DOHH2 (cell line): ENCODE measurements around the gene TBL1X.

ENCODE experiments used
- H3F3A ChIP-seq: fragments of 200-600 bp; sonication (generic), shearing (Covaris generic); 2 replicates; pipeline ENCODE4 v1.6.0; 2016; ENCODE audit warnings: antibody characterized with exemption, mild to moderate bottlenecking; ENCODE audit not compliant: control insufficient read depth, insufficient read depth
- H3K27ac ChIP-seq: fragments of 200-600 bp; sonication (generic); 2 replicates; pipeline ENCODE4 v1.5.1; 2014; ENCODE audit warnings: low read depth, mild to moderate bottlenecking, low read length, moderate library complexity
- H3K27me3 ChIP-seq: fragments of 200-600 bp; sonication (generic); 2 replicates; pipeline ENCODE4 v1.6.1; 2014; ENCODE audit warnings: mild to moderate bottlenecking, low read length, mixed read lengths; ENCODE audit not compliant: control insufficient read depth
- H3K36me3 ChIP-seq: fragments of 200-600 bp; sonication (generic); 2 replicates; pipeline ENCODE4 v1.6.1; 2014; ENCODE audit warnings: mild to moderate bottlenecking, low read length, moderate library complexity, mixed read lengths; ENCODE audit not compliant: control insufficient read depth
- H3K4me1 ChIP-seq: fragments of 200-600 bp; sonication (generic); 2 replicates; pipeline ENCODE4 v1.6.1; 2014; ENCODE audit warnings: mild to moderate bottlenecking, low read length, mixed read lengths; ENCODE audit not compliant: control insufficient read depth
- H3K4me2 ChIP-seq: fragments of 200-600 bp; sonication (generic); 2 replicates; pipeline ENCODE4 v1.6.0; 2014; ENCODE audit warnings: mild to moderate bottlenecking, low read length, moderate library complexity
- H3K4me3 ChIP-seq: fragments of 200-600 bp; sonication (generic); 2 replicates; pipeline ENCODE4 v1.5.1; 2014; ENCODE audit warnings: mild to moderate bottlenecking, low read length, mixed read lengths
- H3K79me2 ChIP-seq: fragments of 200-600 bp; sonication (generic); 2 replicates; pipeline ENCODE4 v1.6.1; 2014; ENCODE audit warnings: mild to moderate bottlenecking, low read length, mixed read lengths; ENCODE audit not compliant: control insufficient read depth
- H3K9me2 ChIP-seq: fragments of 200-600 bp; sonication (generic); replicated peaks from 2 replicates; pipeline ENCODE4 v1.6.1; 2014; ENCODE audit warnings: mild to moderate bottlenecking, low read length, mixed read lengths; ENCODE audit not compliant: control insufficient read depth
- H3K9me3 ChIP-seq: fragments of 200-600 bp; sonication (generic); 2 replicates; pipeline ENCODE4 v1.6.1; 2014; ENCODE audit warnings: antibody characterized with exemption, low read length, mixed read lengths; ENCODE audit not compliant: control insufficient read depth, insufficient read depth
- H4K20me1 ChIP-seq: fragments of 200-600 bp; sonication (generic); 2 replicates; pipeline ENCODE4 v1.6.0; 2014; ENCODE audit warnings: low read depth, mild to moderate bottlenecking, antibody characterized with exemption, low read length, moderate library complexity; ENCODE audit not compliant: control insufficient read depth, insufficient read depth
- EZH2phosphoT487 ChIP-seq: fragments of 200-600 bp; sonication (generic); IDR thresholded peaks from 2 replicates; pipeline ENCODE4 v1.6.1; 2017; ENCODE audit warnings: borderline replicate concordance, mild to moderate bottlenecking, antibody characterized with exemption, low read length, moderate library complexity, mixed read lengths
- TF ChIP-seq, protein P1 (sequence below): fragments of 200-600 bp; sonication (generic); IDR thresholded peaks from one replicate; pipeline ENCODE4 v1.5.1; 2014; ENCODE audit warnings: antibody characterized with exemption, mild to moderate bottlenecking, low read depth, low read length; ENCODE audit not compliant: poor library complexity, severe bottlenecking

Gene TBL1X

DNA sequence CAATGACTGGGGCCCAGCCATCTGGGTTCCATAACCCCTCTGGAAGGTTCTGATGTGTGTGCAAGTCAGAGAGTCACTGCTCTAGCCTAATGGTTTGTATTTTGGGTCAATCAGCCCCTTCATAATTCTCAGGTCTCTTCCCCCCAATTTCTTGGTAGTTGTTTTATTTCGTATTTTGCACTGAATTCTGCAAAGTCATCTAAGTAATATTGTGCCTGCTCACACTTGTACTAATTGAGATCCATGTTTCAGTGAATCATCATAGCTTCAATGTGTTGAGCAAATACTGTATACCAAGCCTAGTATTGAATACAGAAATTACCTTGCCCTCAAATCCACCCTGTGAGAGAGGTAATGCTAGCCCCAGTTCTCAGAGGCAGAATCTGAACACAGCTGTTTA, 28.0 kb upstream of the TBL1X start:
- H3K36me3 ChIP-seq = no peaks in the 10 kb centered on the region
- H3K4me3 ChIP-seq = no peak overlapping the region
- no peaks in the 10 kb centered on the region for H3F3A ChIP-seq
- no peak overlapping the region for H3K27ac ChIP-seq
- H3K9me2 ChIP-seq = no peaks in the 10 kb centered on the region
- no peaks in the 10 kb centered on the region for H3K79me2 ChIP-seq
- TF ChIP-seq, protein P1, sequence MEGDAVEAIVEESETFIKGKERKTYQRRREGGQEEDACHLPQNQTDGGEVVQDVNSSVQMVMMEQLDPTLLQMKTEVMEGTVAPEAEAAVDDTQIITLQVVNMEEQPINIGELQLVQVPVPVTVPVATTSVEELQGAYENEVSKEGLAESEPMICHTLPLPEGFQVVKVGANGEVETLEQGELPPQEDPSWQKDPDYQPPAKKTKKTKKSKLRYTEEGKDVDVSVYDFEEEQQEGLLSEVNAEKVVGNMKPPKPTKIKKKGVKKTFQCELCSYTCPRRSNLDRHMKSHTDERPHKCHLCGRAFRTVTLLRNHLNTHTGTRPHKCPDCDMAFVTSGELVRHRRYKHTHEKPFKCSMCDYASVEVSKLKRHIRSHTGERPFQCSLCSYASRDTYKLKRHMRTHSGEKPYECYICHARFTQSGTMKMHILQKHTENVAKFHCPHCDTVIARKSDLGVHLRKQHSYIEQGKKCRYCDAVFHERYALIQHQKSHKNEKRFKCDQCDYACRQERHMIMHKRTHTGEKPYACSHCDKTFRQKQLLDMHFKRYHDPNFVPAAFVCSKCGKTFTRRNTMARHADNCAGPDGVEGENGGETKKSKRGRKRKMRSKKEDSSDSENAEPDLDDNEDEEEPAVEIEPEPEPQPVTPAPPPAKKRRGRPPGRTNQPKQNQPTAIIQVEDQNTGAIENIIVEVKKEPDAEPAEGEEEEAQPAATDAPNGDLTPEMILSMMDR = no peak
- no peak for TF ChIP-seq EZH2phosphoT487
- no peak overlapping the region for H3K4me2 ChIP-seq
- H4K20me1 ChIP-seq = no peaks in the 10 kb centered on the region
- H3K27me3 ChIP-seq = no peaks in the 10 kb centered on the region
- H3K9me3 ChIP-seq = no peaks in the 10 kb centered on the region
- peaks cover 11% of the 10 kb centered on the region for H3K4me1 ChIP-seq

DNA sequence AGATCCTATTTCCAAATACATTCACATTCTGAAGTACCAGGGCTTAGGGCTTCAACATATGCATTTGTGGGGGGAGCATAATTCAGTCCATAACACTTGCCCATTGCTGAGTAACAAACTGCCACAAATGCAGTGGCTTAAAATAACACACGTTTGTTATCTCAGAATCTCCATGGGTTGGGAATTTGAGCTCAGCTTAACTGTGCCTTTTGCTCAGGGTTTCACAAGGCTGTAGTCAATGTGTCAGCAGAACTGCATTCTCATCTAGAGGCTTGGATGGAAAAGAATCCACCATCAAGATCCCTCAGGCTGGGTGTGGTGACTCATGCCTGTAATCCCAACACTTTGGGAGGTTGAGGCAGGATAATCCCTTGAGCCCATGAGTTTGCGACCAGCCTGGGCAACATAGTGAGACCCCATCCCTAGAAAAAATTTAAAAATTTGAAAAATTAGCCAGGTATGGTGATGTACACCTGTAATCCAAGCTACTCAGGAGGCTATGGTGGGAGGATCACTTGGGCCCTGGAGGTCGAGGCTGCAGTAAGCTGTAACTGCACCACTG, 25.8 kb upstream of the TBL1X start:
- H3K4me1 ChIP-seq = peaks cover 11% of the 10 kb centered on the region
- H3K36me3 ChIP-seq = no peaks in the 10 kb centered on the region
- H3K27me3 ChIP-seq = no peaks in the 10 kb centered on the region
- no peak overlapping the region for H3K4me2 ChIP-seq
- H3K27ac ChIP-seq = no peak overlapping the region
- TF ChIP-seq, protein P1 = no peak
- TF ChIP-seq EZH2phosphoT487 = no peak
- no peaks in the 10 kb centered on the region for H3K79me2 ChIP-seq
- no peaks in the 10 kb centered on the region for H3F3A ChIP-seq
- H3K4me3 ChIP-seq = no peak overlapping the region
- no peaks in the 10 kb centered on the region for H3K9me2 ChIP-seq
- no peaks in the 10 kb centered on the region for H4K20me1 ChIP-seq
- H3K9me3 ChIP-seq = no peaks in the 10 kb centered on the region

DNA sequence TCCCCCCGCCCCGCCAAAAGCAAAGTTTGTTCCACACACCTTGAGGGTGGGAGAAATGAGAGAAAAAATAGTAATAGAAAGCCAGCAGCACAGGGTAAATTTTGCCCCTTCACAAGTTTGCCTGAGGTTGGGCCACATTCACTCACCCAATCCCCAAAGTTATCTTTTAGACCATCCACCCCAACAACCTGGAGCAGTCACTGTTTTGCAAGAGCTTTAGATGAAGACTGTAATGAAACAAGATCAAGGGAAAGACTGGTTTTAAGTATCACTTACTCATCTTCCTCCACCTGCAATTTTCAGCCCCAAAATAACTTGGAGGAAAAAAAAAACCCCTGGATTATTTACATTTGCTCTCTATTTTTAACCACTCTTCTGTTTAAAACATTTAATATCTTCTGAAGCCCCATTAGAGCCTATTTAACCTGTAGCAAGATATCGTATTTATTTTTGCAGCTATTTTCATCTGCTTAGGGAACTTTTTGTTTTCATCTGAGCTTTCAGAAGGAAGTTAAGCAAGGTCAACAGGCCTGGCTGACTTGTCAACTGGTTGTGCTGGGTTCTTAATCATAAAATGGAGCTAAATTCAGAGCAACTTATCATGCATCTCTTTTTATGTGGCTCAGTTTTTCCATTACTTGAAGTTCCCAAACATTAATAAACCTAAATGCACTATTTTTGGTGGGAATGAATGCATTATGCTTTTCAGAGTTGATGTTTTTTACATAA, 24.6 kb upstream of the TBL1X start:
- H3K27ac ChIP-seq = no peak overlapping the region
- no peaks in the 10 kb centered on the region for H3K9me2 ChIP-seq
- peaks cover 11% of the 10 kb centered on the region for H3K4me1 ChIP-seq
- TF ChIP-seq, protein P1 = no peak
- no peak for TF ChIP-seq EZH2phosphoT487
- no peaks in the 10 kb centered on the region for H3F3A ChIP-seq
- no peaks in the 10 kb centered on the region for H4K20me1 ChIP-seq
- H3K79me2 ChIP-seq = no peaks in the 10 kb centered on the region
- H3K27me3 ChIP-seq = no peaks in the 10 kb centered on the region
- no peak overlapping the region for H3K4me3 ChIP-seq
- no peaks in the 10 kb centered on the region for H3K9me3 ChIP-seq
- H3K36me3 ChIP-seq = no peaks in the 10 kb centered on the region
- peak overlapping the region; percentile 26; the same call in 1 of the 2 replicates for H3K4me2 ChIP-seq
